ENCODE measurements around the gene ZNF205. TPM values are rescaled to one million over a fixed set of nuclear protein-coding genes. Genes with fewer than 3 reads are reported as not detected.

Gene ZNF205
- total and polyA plus RNA-seq, 2 experiments from 2014 or later = 16.6 to 29.1 TPM

- Mint-ChIP-seq H3K27ac (peak overlapping the region; percentile 52; the same call in 1 of the 2 replicates), H3K36me3 (ENCODE audit: low read depth) (peaks cover 67% of the 10 kb centered on the region), H3K4me3 (no peak overlapping the region; the same call in 2 of the 3 replicates), H3K9me3 (no peaks in the 10 kb centered on the region), H3K4me1 (peaks cover 31% of the 10 kb centered on the region), H3K27me3 (ENCODE audit: insufficient read depth, low read depth, poor library complexity) (peaks cover 25% of the 10 kb centered on the region)
- ATAC-seq (no peak), DNase-seq (ENCODE audit: low spot score) (no peak)
- Histone ChIP-seq H3K4me3 (no peak overlapping the region), H4K20me1 (replicated peaks; ENCODE audit: insufficient read depth) (peaks cover 18% of the 10 kb centered on the region), H3K4me2 (no peak overlapping the region), H3F3A (replicated peaks; ENCODE audit: low read depth) (peaks cover 29% of the 10 kb centered on the region), H3K27ac (ENCODE audit: low read depth) (peak overlapping the region; percentile 63), H3K9me2 (ENCODE audit: insufficient read depth) (no peaks in the 10 kb centered on the region), H3K4me1 (ENCODE audit: insufficient read depth) (peaks cover 7% of the 10 kb centered on the region), H3K79me2 (replicated peaks; ENCODE audit: insufficient read depth) (0 out of 2 replicates have a peak, but pooled peaks cover 8% of the 10 kb centered on the region), H3K36me3 (ENCODE audit: insufficient read depth) (peaks cover 8% of the 10 kb centered on the region), H2AFZ (no peak overlapping the region), H3K27me3 (ENCODE audit: insufficient read depth) (no peaks in the 10 kb centered on the region)
- TF ChIP-seq POLR2AphosphoS5 (IDR thresholded peaks at IDR 0.05; ENCODE audit: low read depth) (no peak), JUNB (IDR thresholded peaks at IDR 0.05; ENCODE audit: unreplicated experiment) (no peak), ZNF114 (CRISPR knock-in tag; IDR thresholded peaks at IDR 0.05) (no peak), EZH2 (IDR thresholded peaks at IDR 0.05; ENCODE audit: low read depth, unreplicated experiment) (no peak), REST (IDR thresholded peaks at IDR 0.05; ENCODE audit: unreplicated experiment) (no peak), CREB1 (CRISPR knock-in tag; IDR thresholded peaks at IDR 0.05; ENCODE audit: low read depth) (no peak), ZNF331 (CRISPR knock-in tag; IDR thresholded peaks at IDR 0.05; ENCODE audit: low read depth) (no peak), NANOG (IDR thresholded peaks at IDR 0.05; ENCODE audit: borderline replicate concordance) (no peak), EZH2phosphoT487 (IDR thresholded peaks at IDR 0.05; ENCODE audit: unreplicated experiment) (no peak), STAT1 (IDR thresholded peaks at IDR 0.05; ENCODE audit: unreplicated experiment) (no peak)
- TF ChIP-seq, protein P1, sequence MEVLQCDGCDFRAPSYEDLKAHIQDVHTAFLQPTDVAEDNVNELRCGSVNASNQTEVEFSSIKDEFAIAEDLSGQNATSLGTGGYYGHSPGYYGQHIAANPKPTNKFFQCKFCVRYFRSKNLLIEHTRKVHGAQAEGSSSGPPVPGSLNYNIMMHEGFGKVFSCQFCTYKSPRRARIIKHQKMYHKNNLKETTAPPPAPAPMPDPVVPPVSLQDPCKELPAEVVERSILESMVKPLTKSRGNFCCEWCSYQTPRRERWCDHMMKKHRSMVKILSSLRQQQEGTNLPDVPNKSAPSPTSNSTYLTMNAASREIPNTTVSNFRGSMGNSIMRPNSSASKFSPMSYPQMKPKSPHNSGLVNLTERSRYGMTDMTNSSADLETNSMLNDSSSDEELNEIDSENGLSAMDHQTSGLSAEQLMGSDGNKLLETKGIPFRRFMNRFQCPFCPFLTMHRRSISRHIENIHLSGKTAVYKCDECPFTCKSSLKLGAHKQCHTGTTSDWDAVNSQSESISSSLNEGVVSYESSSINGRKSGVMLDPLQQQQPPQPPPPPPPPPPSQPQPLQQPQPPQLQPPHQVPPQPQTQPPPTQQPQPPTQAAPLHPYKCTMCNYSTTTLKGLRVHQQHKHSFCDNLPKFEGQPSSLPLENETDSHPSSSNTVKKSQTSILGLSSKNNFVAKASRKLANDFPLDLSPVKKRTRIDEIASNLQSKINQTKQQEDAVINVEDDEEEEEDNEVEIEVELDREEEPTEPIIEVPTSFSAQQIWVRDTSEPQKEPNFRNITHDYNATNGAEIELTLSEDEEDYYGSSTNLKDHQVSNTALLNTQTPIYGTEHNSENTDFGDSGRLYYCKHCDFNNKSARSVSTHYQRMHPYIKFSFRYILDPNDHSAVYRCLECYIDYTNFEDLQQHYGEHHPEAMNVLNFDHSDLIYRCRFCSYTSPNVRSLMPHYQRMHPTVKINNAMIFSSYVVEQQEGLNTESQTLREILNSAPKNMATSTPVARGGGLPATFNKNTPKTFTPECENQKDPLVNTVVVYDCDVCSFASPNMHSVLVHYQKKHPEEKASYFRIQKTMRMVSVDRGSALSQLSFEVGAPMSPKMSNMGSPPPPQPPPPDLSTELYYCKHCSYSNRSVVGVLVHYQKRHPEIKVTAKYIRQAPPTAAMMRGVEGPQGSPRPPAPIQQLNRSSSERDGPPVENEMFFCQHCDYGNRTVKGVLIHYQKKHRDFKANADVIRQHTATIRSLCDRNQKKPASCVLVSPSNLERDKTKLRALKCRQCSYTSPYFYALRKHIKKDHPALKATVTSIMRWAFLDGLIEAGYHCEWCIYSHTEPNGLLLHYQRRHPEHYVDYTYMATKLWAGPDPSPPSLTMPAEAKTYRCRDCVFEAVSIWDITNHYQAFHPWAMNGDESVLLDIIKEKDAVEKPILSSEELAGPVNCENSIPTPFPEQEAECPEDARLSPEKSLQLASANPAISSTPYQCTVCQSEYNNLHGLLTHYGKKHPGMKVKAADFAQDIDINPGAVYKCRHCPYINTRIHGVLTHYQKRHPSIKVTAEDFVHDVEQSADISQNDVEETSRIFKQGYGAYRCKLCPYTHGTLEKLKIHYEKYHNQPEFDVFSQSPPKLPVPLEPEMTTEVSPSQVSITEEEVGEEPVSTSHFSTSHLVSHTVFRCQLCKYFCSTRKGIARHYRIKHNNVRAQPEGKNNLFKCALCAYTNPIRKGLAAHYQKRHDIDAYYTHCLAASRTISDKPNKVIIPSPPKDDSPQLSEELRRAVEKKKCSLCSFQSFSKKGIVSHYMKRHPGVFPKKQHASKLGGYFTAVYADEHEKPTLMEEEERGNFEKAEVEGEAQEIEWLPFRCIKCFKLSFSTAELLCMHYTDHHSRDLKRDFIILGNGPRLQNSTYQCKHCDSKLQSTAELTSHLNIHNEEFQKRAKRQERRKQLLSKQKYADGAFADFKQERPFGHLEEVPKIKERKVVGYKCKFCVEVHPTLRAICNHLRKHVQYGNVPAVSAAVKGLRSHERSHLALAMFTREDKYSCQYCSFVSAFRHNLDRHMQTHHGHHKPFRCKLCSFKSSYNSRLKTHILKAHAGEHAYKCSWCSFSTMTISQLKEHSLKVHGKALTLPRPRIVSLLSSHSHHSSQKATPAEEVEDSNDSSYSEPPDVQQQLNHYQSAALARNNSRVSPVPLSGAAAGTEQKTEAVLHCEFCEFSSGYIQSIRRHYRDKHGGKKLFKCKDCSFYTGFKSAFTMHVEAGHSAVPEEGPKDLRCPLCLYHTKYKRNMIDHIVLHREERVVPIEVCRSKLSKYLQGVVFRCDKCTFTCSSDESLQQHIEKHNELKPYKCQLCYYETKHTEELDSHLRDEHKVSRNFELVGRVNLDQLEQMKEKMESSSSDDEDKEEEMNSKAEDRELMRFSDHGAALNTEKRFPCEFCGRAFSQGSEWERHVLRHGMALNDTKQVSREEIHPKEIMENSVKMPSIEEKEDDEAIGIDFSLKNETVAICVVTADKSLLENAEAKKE (CRISPR knock-in tag; IDR thresholded peaks at IDR 0.05) = no peak
- TF ChIP-seq, protein P2, sequence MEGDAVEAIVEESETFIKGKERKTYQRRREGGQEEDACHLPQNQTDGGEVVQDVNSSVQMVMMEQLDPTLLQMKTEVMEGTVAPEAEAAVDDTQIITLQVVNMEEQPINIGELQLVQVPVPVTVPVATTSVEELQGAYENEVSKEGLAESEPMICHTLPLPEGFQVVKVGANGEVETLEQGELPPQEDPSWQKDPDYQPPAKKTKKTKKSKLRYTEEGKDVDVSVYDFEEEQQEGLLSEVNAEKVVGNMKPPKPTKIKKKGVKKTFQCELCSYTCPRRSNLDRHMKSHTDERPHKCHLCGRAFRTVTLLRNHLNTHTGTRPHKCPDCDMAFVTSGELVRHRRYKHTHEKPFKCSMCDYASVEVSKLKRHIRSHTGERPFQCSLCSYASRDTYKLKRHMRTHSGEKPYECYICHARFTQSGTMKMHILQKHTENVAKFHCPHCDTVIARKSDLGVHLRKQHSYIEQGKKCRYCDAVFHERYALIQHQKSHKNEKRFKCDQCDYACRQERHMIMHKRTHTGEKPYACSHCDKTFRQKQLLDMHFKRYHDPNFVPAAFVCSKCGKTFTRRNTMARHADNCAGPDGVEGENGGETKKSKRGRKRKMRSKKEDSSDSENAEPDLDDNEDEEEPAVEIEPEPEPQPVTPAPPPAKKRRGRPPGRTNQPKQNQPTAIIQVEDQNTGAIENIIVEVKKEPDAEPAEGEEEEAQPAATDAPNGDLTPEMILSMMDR (conservative IDR thresholded peaks at IDR 0.05; ENCODE audit: low read depth in 2 of 2) = no peak
- TF ChIP-seq, protein P3, sequence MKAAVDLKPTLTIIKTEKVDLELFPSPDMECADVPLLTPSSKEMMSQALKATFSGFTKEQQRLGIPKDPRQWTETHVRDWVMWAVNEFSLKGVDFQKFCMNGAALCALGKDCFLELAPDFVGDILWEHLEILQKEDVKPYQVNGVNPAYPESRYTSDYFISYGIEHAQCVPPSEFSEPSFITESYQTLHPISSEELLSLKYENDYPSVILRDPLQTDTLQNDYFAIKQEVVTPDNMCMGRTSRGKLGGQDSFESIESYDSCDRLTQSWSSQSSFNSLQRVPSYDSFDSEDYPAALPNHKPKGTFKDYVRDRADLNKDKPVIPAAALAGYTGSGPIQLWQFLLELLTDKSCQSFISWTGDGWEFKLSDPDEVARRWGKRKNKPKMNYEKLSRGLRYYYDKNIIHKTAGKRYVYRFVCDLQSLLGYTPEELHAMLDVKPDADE (IDR thresholded peaks at IDR 0.05) = no peak
Measured at GRCh38 chr16:3084969-3085670, 27.3 kb upstream of the ZNF205 start.
